HFFc6 (cell line): ENCODE results near the gene BCAP31. TPM values are rescaled to one million over a fixed set of nuclear protein-coding genes. Genes with fewer than 3 reads are reported as not detected.
"Not testable (repeated sequence)": the region's sequence is repeated elsewhere in the genome, so short reads cannot be mapped to it uniquely, and the experiment has no call there.

Source experiments
- DNase-seq: peaks from one replicate; pipeline ENCODE4 v3.0.0-alpha.2; 2018
- H3K27ac Mint-ChIP-seq: 2 replicates; pipeline ENCODE4 v1.8.0; 2020; ENCODE audit warnings: mild to moderate bottlenecking, mixed read lengths
- H3K27me3 Mint-ChIP-seq: 2 replicates; pipeline ENCODE4 v1.8.0; 2021; ENCODE audit warnings: mild to moderate bottlenecking, moderate library complexity, mixed read lengths; ENCODE audit not compliant: insufficient read depth
- H3K36me3 Mint-ChIP-seq: 2 replicates; pipeline ENCODE4 v1.8.0; 2021; ENCODE audit warnings: low read depth, mixed read lengths
- H3K4me1 Mint-ChIP-seq: 2 replicates; pipeline ENCODE4 v1.8.0; 2020; ENCODE audit warnings: low read depth, mixed read lengths
- H3K4me3 Mint-ChIP-seq: 2 replicates; pipeline ENCODE4 v1.8.0; 2020; ENCODE audit warnings: mild to moderate bottlenecking, moderate library complexity, mixed read lengths
- H3K9me3 Mint-ChIP-seq: 2 replicates; pipeline ENCODE4 v1.8.0; 2020; ENCODE audit warnings: mild to moderate bottlenecking, mixed read lengths
- CTCF ChIP-seq: fragments of 200-600 bp; sonication (generic); IDR thresholded peaks from 2 replicates; pipeline ENCODE4 v1.5.0; 2021; ENCODE audit warnings: antibody characterized with exemption, mild to moderate bottlenecking
- total RNA-seq, 6 experiments: library from RNA; stranded (reverse); fragmentation: NEBNext Ultra II Directional; extraction: Animal tissue kit (Norgen Biotek cat#: 25700); gene quantifications; 2 replicates in 1 of 6; 3 replicates in 5 of 6; pipeline ENCODE4 v1.2.3, GENCODE V29; 2021

Gene BCAP31
- total RNA-seq, 6 experiments from 2014 or later, result 203 to 295 (median 218) TPM

- H3K4me3 Mint-ChIP-seq, result no peak overlapping the region
- no peak for TF ChIP-seq CTCF
- peaks cover 21% of the 10 kb centered on the region for H3K27me3 Mint-ChIP-seq
- no peaks in the 10 kb centered on the region for H3K4me1 Mint-ChIP-seq
- no peak for DNase-seq
- no peaks in the 10 kb centered on the region; the same call in 1 of the 2 replicates for H3K9me3 Mint-ChIP-seq
- H3K36me3 Mint-ChIP-seq, result no peaks in the 10 kb centered on the region
- no peak overlapping the region for H3K27ac Mint-ChIP-seq
Observed at GRCh38 chrX:153750127-153750774, 26.1 kb upstream of the BCAP31 start.

GRCh38 chrX:153749017-153749416 lies 24.8 kb upstream of the BCAP31 start:
- not testable (repeated sequence) for H3K27ac Mint-ChIP-seq, DNase-seq, H3K4me1 Mint-ChIP-seq, H3K36me3 Mint-ChIP-seq, H3K4me3 Mint-ChIP-seq, H3K9me3 Mint-ChIP-seq
- peaks cover 21% of the 10 kb centered on the region for H3K27me3 Mint-ChIP-seq

- not testable (repeated sequence) for DNase-seq, H3K9me3 Mint-ChIP-seq, H3K4me1 Mint-ChIP-seq, H3K36me3 Mint-ChIP-seq, H3K27ac Mint-ChIP-seq, H3K4me3 Mint-ChIP-seq
- H3K27me3 Mint-ChIP-seq, result peaks cover 17% of the 10 kb centered on the region
Observed at GRCh38 chrX:153746991-153747390, 22.8 kb upstream of the BCAP31 start.

GRCh38 chrX:153746359-153746758 lies 22.2 kb upstream of the BCAP31 start:
- Mint-ChIP-seq H3K27me3 (peaks cover 17% of the 10 kb centered on the region), H3K9me3 (no peaks in the 10 kb centered on the region; the same call in 1 of the 2 replicates), H3K4me3 (no peak overlapping the region), H3K36me3 (no peaks in the 10 kb centered on the region), H3K4me1 (no peaks in the 10 kb centered on the region), H3K27ac (no peak overlapping the region)
- no peak for TF ChIP-seq CTCF
- DNase-seq, result no peak

GRCh38 chrX:153745067-153745433 lies 20.9 kb upstream of the BCAP31 start:
- H3K36me3 Mint-ChIP-seq, H3K4me1 Mint-ChIP-seq, H3K9me3 Mint-ChIP-seq, H3K4me3 Mint-ChIP-seq, H3K27ac Mint-ChIP-seq, DNase-seq: not testable (repeated sequence)
- H3K27me3 Mint-ChIP-seq, result peaks cover 15% of the 10 kb centered on the region

- Mint-ChIP-seq H3K27me3 (peaks cover 12% of the 10 kb centered on the region), H3K9me3 (no peaks in the 10 kb centered on the region), H3K4me3 (no peak overlapping the region), H3K4me1 (no peaks in the 10 kb centered on the region), H3K36me3 (no peaks in the 10 kb centered on the region), H3K27ac (no peak overlapping the region)
- TF ChIP-seq CTCF, result no peak
- DNase-seq, result no peak
Observed at GRCh38 chrX:153744210-153745066, 20.3 kb upstream of the BCAP31 start.

- not testable (repeated sequence) for H3K27ac Mint-ChIP-seq, H3K4me3 Mint-ChIP-seq, H3K4me1 Mint-ChIP-seq, H3K36me3 Mint-ChIP-seq, H3K9me3 Mint-ChIP-seq, DNase-seq, H3K27me3 Mint-ChIP-seq
Observed at GRCh38 chrX:153743468-153744209, 19.5 kb upstream of the BCAP31 start.

GRCh38 chrX:153742796-153743467 lies 18.7 kb upstream of the BCAP31 start:
- DNase-seq, H3K27me3 Mint-ChIP-seq, H3K36me3 Mint-ChIP-seq, H3K4me3 Mint-ChIP-seq, H3K27ac Mint-ChIP-seq, H3K9me3 Mint-ChIP-seq, H3K4me1 Mint-ChIP-seq: not testable (repeated sequence)

- not testable (repeated sequence) for H3K4me3 Mint-ChIP-seq, H3K9me3 Mint-ChIP-seq, H3K27ac Mint-ChIP-seq, H3K4me1 Mint-ChIP-seq, DNase-seq, H3K27me3 Mint-ChIP-seq, H3K36me3 Mint-ChIP-seq
Observed at GRCh38 chrX:153742111-153742510, 17.9 kb upstream of the BCAP31 start.
